ENCODE results near the gene POLR3H.

DNA sequence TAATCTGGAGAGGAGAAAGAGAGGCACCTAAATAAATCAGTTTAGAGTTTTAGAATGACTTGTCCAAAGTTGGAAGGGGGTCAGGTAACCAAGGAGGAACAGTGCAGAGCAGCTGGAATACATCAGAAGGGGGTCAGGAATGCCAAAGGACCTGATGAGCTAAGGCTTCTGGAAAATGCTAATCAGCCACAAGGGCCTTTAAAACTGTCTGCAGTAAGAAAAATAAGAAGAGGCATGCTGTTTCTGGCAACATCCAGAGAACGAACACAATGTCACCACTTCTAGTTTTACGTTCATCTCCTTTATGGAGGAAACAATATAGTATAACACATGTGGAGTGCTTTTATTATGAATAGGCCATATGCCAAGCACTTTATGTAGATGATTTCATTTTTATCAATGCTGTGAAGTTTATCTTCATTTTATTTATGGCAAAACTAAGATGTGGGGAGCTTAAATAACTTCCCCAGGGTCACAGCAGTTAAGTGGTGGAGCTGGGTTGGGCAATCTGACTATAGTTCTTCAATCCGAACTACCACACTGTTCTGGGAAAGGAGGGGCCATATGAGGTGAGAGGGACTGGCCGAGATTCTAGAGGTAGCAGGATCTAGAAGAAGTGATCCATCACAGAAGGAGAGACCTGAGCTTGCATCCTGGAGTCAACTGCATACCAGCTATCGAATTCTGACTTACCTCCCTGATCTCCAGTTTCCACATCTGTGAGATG lies 52.7 kb downstream of the POLR3H start:
- TF ChIP-seq POLR2A (IDR thresholded peaks at IDR 0.05; ENCODE audit: low read depth) (no peak), POLR2AphosphoS5 (IDR thresholded peaks at IDR 0.05) (peak; percentile 45 to 75), CTCF (IDR thresholded peaks at IDR 0.05) (no peak)
